ENCODE results near the gene TANGO2.

Gene TANGO2, protein sequence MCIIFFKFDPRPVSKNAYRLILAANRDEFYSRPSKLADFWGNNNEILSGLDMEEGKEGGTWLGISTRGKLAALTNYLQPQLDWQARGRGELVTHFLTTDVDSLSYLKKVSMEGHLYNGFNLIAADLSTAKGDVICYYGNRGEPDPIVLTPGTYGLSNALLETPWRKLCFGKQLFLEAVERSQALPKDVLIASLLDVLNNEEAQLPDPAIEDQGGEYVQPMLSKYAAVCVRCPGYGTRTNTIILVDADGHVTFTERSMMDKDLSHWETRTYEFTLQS

DNA sequence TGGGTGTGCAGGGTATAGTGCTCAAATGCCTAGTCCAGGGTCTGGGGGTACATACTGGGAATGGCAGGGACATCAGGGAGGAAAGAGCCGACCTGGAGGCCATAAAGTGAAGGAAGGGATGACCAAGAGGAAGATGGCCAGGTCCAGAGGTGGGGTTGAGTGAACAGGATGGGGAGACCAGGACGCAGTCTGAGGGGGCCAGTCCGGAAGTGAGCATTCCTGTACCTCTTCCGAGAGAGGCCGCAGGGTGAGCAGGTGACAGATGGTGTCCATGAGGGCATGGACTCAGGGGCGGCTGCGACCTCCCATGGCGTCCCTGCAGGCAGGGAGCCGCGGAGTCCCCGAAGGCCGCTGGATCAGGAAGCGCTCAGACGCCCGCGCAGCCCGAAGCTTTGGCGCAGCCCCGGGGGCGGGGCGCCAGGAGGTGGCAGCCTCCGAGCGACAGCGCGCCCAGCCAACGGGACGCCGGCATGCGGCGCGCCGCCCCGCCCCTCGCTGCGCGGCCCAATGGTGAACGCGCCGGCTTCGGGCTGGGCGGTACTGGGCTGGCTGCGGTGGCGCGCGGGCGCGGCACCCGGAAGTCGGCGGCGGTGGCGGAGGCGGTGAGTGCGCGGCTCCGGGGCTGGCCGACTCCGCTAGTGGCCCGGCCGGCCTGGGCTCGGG is at the start of gene TANGO2:
Gene TANGO2 (plus strand): TSS at position 578 of the 663 bp plus-strand sequence. CDS start 15,689 bp downstream, outside the sequence.
- peak; percentile 91 to 93 for DNase-seq

DNA sequence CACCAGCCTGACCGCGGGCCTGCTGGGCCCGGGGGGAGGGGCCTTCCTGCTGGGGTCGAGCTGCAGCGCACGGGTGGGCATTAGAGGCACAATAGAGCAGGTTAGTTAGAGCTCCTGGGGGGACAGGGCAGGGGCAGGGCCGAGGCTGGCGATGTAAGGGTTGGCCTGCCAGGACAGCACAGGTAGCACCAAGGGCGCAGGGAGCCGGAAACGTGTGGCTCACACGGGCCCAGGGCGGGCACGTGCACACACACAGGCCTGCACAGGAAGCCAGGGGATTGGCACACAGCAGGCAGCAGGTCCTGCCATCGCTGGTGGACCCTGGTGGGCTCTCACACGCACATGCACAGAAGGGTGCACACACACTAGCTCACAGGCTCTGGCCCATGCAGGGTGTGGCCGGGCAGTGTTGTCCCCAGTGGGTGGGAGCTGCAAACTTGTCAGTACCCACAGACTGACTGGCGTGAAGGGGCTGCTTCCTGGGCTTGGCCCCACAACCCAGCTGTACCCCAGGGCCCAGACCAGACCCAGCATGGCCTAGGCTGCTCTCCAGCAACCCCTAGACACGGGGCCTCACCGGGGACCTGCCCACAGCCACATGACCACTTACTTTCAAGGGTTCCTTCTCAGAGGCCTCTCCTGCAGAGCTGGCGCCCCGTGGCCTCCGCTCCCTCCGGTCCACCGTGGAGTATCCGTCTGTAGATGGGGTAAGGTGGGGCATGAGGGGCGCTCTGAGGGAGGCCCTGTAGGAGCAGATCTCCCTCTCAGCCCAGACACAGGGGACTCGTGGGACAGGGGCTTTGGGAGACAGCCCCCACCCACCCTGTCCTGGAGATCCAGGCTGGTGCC is 49.4 kb upstream of the TANGO2 start:
- no peak for DNase-seq

GRCh38 chr22:19972251-19972650 is 48.7 kb upstream of the TANGO2 start:
- DNase-seq = no peak

DNA sequence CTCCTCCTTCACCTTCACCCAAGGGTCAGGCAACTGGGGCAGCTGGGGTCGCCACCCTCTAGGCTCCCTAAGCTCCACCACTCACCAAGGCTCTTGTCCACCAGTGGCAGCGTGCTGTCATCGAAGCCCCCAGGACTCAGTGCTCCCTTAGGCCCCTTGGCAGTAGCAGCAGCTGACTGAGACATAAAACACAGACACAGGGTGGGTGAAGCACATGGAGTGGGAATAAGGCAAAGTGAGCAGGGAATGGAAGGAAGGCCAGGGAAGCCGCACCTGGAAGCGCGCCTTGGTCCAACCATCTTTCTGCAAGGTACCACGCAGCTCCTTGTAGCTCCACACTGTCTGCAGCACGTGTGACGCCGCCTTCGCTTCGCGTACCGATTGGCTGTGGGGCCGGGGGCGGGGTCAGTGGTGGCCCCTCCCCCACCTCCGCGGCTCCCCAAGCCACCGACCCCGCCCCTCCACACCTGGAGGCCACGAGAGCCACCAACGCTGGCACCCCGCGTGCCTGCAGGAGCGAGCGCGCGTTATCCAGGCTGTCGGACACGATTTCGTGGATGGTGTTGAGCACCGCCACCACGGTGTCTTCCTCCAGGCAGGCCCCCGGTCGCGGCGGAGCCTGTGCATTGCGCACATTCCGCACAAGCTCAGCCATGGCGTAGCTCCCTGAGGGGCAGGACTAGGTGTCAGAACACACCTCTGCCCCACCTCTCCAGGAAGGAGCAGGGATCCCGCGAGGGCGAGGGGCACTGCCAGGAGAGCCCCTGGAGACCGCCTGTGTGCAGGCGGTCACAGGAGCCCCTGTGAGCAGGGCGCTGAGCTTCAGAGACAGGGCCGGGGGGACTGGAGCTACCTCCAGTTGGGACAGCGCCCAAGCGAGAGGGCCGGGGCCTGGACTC is 48.0 kb upstream of the TANGO2 start:
- DNase-seq = no peak

GRCh38 chr22:19973551-19974267 is 47.2 kb upstream of the TANGO2 start:
- no peak for DNase-seq

GRCh38 chr22:19974268-19974861 is 46.5 kb upstream of the TANGO2 start:
- DNase-seq = peak; percentile 25 to 41

DNA sequence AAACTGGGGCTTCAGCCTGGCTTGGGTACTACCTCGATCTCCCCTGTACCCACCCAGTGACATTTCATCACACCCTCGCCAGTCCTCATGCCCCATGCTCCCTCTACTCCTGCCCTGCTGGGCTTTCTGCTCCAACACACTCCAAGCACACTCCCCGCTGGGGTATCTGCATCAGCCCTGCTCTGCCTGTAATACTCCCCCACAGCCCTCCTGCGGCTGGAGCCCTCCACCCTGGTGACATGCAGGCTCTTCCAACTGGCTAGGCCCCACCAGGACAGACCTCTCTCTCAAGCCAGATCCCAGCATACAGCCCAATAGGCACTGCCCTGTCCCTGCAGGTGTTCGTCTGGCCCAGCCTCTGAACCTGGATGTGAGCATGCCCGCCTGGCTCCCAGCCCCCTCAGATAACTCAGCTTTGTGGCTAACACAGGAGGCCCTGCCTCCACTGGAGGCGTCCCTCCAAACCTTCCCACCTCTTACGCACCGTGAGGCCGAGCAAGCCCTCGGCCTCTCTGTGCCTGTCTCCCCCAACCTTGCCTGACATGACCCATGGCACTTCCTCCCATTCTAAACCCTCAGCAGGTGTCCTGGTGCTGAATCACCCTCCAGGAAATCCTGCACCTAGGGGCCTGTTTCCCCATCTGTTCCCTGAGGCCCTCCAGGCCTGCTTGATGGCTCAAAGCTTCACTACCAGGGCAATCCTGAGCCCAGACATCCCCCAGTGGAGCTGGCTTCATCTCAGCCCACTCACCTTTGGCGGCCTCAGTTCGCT is 45.8 kb upstream of the TANGO2 start:
- DNase-seq = no peak

GRCh38 chr22:19975707-19976035 is 45.2 kb upstream of the TANGO2 start:
- DNase-seq = no peak

DNA sequence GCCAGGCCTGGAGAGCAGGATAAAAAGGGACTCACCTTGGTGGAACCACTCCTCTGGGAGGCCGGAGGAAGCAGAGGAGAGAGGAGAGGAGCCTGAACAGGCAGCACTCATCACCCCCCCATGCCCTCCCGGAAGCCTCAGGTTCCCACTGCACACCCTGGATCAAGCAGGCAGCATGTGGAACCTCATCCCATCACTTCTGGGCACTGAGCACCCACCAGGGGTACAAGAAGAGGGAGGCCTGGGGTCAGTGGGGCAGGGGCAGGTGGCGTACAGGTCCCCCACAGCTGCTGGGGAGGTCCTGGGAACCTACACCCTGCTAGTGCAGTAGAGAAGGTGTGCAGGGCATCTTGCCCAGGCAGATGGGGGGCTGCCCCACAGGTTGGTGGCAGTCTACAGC is 44.2 kb upstream of the TANGO2 start:
- no peak for DNase-seq

GRCh38 chr22:19977296-19978243 is 43.3 kb upstream of the TANGO2 start:
- DNase-seq = no peak

GRCh38 chr22:19978748-19979147 is 42.2 kb upstream of the TANGO2 start:
- no peak for DNase-seq

- no peak for DNase-seq
These were observed 41.0 kb upstream of the TANGO2 start for GRCh38 chr22:19979712-19980493.

GRCh38 chr22:19980766-19981165 is 40.1 kb upstream of the TANGO2 start:
- DNase-seq = no peak

DNA sequence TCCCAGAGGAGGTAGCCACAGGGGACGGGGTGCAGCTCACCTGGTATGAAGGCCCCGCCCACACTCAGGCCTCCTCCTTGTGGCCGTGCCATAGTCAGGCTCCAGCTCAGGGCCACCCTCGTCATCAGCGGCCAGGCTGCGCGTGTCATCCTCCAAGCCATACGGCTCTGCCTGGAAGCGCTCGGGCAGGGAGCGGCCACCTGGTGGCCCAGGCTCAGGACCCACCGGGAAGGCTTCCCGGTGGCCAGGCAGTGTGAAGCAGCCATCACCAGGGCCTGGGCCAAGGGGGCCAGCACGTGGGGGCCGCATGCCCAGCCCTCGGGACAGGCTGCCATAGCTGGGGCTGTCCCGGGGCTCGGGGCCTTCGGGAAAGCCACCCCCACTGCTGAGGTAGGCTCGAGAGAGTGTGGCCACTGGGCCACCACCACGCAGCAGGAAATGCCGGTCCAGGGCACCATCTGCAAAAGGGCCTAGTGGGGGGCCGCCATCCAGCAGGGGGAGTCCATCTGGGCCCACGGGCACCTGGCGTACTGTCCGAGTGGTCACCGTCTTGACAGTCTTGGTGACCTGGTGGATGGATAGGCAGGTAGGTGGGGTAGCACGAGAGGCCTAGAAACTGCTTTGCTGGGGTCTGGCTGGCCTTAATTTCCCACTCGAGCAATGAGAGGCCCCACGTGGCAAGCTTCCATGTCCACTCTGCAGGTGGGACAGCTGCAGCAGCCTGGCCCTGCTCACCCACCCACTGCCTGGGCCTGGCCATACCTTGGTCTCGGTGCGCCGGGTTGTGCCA is 39.5 kb upstream of the TANGO2 start:
- no peak for DNase-seq

GRCh38 chr22:19981961-19982920 is 38.7 kb upstream of the TANGO2 start:
- DNase-seq = no peak

- DNase-seq = no peak
These were observed 37.8 kb upstream of the TANGO2 start for GRCh38 chr22:19982991-19983578.
